ENCODE data around the gene OR1K1. TPM values are rescaled to one million over a fixed set of nuclear protein-coding genes. Genes with fewer than 3 reads are reported as not detected.
"Not testable (repeated sequence)": the region's sequence is repeated elsewhere in the genome, so short reads cannot be mapped to it uniquely, and the experiment has no call there.

Gene OR1K1
- total RNA-seq: not detected

GRCh38 chr9:122800066-122801060, at the start of gene OR1K1:
Gene OR1K1, plus strand, starts transcription at chr9:122800123. Its CDS starts 0 bp downstream, at chr9:122800123.
- no peak for DNase-seq

DNA sequence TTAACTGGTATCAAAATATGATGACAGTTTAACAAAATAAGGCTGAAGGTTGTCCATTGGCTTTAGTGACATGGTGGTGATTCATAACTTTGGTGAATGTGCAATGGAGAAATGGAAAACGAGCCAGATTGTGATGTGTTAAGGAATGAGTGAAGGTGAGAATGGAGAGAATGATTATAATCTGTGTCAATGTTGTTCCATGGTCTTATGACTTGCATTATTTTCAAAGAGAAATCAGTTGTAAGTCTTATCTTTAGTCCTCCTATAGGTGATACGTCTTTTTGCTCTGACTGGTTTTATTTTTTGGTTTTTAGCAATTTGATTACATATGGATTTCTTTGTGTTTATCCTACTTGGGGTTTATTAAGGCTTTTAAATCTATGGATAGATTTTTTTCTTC, 45.1 kb upstream of the OR1K1 start:
- no peak for DNase-seq

DNA sequence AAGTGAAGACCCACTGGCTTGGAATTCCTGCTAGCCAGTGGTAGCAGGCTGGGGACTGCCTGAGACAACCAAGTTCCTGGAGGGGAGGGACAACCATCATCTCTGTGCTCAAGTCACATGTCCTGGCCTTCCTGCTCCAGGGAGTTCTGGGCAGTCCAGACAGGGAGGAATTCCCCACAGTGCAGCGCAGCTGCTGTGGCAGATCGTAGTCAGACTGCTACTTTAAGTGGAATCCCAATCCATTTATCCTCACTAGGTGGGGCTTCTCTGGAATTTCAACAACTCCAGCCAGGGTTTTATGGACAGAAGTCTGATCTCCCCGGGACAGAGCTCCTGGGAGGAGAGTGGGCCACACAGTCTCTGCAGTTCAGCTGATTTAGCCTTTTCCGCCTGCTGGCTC, 32.1 kb upstream of the OR1K1 start:
- DNase-seq: no peak

DNA sequence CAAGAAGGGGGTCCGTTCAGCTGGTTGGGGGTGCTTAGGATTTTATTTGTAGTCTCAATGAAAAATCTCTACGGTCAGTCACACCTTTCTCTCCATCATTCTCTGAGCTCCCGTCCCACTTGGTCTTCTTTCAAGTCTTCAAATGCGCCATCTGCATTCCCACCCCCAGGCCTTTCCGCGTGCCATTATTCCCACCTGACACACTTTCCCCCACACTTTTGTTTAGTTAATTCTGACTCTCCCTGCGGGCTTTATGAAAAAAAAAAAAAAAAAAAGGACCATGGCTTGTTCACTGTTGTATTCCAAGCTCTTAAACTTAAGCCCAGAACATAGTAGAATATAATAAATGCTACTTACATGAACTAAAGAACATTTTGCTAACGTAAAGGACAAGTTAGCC, 22.9 kb upstream of the OR1K1 start:
- DNase-seq: no peak

DNA sequence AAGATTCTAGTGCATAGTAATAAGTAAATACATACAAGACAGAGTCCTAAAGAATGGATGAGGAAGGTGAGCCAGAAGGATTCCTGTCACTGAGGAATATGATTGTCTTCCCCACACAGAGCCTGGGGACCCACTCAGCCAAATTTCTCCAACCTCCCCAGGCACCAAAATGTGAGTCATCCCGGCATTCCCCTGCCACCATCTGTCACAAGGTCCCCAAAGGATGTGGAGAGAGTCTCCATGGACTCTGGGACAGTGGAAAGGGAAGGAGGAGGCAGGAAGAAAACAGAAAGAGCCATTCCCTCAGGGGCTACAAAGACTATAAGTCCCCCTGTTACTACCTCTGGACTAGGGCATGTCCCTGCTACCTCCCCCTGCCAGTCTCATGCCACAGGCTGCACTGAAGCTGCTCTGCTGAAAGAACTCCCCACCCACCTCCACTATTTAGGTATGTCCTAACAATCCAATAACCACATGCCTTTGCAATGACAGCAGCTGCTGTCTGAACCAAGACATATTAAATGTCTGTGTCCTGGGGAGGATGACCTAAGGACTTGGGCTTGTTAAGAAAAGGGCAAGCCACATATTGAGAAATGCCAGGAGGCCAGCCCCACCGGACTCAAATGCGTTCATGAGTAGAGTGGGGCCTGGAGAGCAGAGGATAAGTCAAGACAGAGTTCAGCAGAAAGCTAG, 21.8 kb upstream of the OR1K1 start:
- peak; percentile 16 for DNase-seq

GRCh38 chr9:122779181-122779580, 20.7 kb upstream of the OR1K1 start:
- peak; percentile 7 for DNase-seq

DNA sequence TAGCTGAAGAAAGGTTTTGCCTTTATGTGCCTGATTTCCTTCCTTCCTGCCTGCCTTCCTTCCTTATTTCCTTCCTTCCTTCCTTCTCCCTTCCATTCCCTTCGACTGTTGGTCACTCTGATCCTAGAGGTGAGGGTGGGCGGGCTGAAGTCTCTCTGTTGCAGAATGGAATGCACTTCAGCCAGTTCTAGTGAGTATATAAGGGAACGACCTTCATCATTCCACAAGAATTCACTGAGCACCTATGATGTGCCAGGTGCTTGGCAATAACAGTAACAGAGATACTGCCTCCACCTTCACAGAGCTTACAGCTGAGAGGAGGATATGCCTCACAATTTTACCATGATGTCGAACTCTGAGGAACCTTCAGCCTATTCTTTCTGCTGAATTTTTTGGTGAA, 19.9 kb upstream of the OR1K1 start:
- no peak for DNase-seq

DNA sequence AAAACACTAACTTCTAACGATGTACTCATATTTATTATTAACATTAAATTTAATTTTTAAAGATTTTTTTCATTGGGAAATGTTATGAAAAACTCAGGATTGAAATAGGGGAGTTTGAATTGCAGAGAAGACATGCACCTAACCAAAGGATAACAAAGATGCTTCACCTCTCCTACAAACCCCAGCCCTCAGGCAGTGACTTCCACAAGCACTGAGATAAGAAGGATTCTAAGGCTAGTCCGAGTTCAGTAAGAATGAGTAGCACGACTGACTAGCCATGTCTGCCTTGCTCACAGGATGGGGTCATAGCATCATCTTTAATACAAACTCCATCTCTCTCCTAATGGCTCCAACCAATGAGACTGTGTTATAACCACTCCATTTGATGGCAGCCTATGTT, 18.3 kb upstream of the OR1K1 start:
- no peak for DNase-seq

DNA sequence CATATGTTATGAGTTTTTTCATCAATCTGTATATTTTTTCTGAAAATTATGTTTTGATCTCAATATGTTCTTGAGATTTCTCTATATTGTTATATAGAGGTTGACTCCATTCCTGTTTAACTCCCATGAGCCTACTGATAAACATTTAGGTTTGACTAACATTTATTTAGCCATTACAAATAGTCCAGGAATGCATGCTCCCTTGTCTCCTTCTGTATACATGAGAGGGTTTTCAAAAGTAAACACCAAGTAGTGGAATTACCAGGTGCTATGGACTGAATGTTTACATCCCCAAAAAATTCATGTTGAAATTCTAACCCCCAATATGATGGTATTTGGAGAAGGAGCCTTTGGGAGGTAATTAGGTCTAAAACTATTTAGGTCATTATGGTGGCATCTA, 14.7 kb upstream of the OR1K1 start:
- DNase-seq: no peak

GRCh38 chr9:122786338-122786737, 13.6 kb upstream of the OR1K1 start:
- no peak for DNase-seq

- DNase-seq: no peak
Measured at GRCh38 chr9:122788831-122789230, 11.1 kb upstream of the OR1K1 start, which contains the start of gene OR5C1. Gene OR5C1, plus strand, starts transcription at chr9:122788933. Its CDS starts 0 bp downstream, at chr9:122788933.

DNA sequence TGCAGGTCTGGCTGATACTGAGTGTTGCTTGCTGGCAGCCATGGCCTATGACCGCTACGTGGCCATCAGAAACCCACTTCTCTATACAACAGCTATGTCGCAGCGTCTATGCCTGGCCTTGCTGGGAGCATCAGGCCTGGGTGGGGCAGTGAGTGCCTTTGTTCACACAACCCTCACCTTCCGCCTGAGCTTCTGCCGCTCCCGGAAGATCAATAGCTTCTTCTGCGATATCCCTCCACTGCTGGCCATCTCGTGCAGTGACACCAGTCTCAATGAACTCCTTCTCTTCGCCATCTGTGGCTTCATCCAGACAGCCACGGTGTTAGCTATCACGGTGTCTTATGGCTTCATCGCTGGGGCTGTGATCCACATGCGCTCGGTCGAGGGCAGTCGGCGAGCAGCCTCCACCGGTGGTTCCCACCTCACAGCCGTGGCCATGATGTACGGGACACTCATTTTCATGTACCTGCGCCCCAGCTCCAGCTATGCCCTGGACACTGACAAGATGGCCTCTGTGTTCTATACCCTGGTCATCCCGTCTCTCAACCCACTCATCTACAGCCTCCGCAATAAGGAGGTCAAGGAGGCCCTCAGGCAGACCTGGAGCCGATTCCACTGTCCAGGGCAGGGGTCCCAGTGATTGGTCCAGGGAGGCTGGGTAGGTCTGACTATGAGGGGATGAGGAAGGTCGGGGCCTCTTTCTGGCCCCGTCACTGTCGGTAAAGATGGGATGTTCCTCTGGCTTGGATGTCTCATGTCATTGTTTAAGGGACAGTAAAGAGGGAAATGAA, 10.5 kb upstream of the OR1K1 start:
- DNase-seq: no peak

- DNase-seq: no peak
Measured at GRCh38 chr9:122791872-122792669, 7.9 kb upstream of the OR1K1 start.

DNA sequence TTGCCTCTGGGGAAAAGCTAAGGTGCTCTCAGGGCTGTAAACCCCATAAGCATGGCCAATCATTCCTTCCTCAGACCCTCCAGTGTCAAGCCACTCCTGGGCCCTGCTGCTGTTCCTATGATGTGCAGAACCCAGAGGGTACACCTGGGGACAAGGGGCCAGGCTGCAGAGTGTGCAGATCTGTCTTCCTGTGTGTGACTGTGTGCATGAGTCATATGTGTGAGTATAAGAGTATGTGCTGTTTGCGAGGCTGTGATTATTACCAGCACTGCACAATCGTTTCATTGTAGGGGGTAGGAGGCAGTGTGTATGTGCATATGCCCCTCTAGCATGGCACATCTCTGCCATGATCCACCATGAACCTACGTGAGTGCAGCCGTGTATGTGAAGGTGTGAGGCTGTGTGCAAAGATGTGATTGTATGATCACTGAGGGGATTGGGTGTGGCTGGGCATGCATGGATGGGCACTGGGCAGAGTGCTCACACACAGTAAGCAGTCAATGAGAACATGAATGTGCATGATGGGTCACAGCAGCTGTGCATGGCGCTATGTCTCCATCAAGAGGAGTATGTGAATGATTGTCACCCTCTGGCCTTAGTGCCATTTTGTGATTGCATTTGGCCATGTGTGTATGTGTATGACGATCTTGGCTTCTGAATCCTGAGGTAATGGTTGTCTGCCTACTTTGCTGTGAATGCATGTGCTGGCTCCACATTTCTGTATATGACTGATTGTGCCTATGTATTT, 2.4 kb upstream of the OR1K1 start:
- no peak for DNase-seq

DNA sequence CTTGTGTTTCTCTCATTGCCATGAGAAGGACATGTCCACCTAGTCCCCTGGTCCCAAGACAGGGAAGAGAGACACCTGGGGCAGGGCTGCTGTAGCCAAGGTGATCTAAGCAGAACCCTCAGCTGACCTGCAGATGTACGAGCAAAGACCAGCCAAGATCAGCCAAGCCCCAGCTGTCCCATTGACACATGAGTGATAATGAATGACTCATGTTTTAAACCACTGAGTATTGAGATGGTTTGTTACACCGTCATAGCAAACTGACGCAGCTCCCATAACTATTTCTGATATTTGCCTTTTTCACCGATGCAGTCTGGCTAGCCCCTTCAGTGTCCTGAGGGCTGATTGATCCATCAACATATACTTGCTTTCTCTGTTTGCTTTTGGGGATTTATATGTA, 6.7 kb downstream of the OR1K1 start:
- no peak for DNase-seq

GRCh38 chr9:122807271-122807900, 7.5 kb downstream of the OR1K1 start:
- no peak for DNase-seq

DNA sequence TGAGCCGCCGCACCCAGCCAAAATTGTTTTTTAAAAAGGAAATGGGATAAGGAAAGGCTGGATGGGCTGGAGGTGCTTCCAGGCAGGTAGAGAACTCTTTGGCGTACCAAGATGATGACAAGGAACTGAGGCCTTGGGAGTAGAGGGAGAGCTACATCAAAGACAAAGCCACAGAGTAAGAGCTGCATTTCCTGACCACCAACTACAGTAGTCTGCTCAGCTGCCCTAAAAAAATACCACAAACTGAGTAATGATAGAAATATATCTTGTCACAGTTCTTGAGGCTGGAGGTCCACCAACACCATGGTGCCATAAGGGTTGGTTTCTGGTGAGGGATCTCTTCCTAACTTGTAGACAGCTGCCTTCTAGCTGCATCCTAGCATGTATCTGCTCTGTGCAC, 8.2 kb downstream of the OR1K1 start:
- no peak for DNase-seq

- not testable (repeated sequence) for DNase-seq
Measured at GRCh38 chr9:122809261-122809660, 9.3 kb downstream of the OR1K1 start.

DNA sequence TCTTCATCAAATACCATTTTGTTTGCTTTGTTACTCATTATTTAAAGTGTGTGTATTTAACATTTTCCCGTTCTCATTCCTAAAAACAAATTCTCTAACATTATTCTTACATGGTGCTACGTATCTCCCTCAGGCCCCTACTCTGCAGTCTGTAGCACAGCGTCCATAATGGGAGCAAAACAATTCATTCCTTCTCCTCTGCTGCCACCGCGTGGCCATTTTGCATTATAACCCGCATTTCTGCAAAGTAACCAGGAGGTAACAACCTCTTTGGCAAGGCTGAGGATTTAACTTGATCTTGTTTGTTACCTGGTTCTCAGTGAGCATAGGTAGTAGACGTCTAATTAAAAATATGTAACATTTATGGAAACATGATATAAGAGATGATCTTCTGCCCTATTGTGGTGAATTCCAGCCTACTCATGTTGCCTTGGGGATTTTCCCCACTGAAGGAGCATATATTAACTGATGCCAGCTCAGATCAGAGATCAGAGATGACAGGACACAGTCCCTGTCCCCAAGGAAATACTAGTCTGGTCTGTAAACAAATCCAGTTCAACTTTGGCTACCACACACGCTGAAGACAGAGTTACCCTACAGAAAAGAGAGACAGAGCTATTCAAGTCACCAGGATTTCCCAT, 10.5 kb downstream of the OR1K1 start:
- peak; percentile 92 for DNase-seq

DNA sequence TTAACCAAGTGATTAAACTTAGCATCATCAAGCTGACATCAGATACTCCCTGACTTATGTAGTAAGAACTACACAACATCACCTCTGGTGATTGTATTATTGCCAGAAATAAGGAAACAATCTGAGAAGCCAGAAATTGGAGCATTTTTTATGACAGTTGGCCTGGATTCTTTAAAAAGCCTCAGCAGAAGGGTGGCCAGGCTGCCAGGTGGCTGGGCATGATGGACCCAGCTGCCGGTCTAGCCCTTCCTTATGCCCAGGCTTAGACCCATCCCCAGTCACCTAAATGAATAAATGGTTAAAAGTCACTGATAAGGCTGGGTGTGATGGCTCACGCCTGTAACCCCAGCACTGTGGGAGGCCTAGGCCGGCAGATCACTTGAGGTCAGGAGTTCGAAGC, 12.8 kb downstream of the OR1K1 start:
- no peak for DNase-seq
